PFSK-1 (cell line): ENCODE measurements around the gene BCAS1.

ENCODE experiments used
- FOXP2 ChIP-seq: optimal IDR thresholded peaks from 2 replicates; pipeline ENCODE3; 2011; ENCODE audit warnings: borderline replicate concordance, control low read depth, inconsistent platforms; ENCODE audit not compliant: insufficient read depth; ENCODE audit errors: extremely low read length, extremely low read depth
- POLR2AphosphoS5 ChIP-seq: IDR thresholded peaks from 2 replicates; pipeline ENCODE4 v1.6.1; 2012; ENCODE audit warnings: low read depth, mild to moderate bottlenecking, control low read depth, low read length, moderate library complexity
- REST ChIP-seq, 2 experiments: IDR thresholded peaks; 2 replicates each; pipeline versions ENCODE4 v1.6.1 to v1.8.0; 2011 to 2012; ENCODE audit warnings: low read depth in 2 of 2, low read length in 2 of 2, control low read depth in 1 of 2, inconsistent platforms in 1 of 2, mild to moderate bottlenecking in 1 of 2, moderate library complexity in 1 of 2; ENCODE audit not compliant: insufficient read depth in 1 of 2
- SIN3A ChIP-seq: IDR thresholded peaks from 2 replicates; pipeline ENCODE4 v1.6.1; 2012; ENCODE audit warnings: mild to moderate bottlenecking, low read length, moderate library complexity, borderline replicate concordance; ENCODE audit not compliant: insufficient read depth
- TAF1 ChIP-seq: IDR thresholded peaks from 2 replicates; pipeline ENCODE4 v1.6.1; 2012; ENCODE audit warnings: low read length, control low read depth, borderline replicate concordance; ENCODE audit not compliant: insufficient read depth

Gene BCAS1

GRCh38 chr20:54040531-54040930, 29.9 kb downstream of the BCAS1 start:
- TF ChIP-seq FOXP2 (no peak), REST (IDR thresholded peaks at IDR 0.05; ENCODE audit: insufficient read depth in 1 of 2, low read depth in 2 of 2, low read length in 2 of 2) (no peak), SIN3A (no peak), TAF1 (no peak), POLR2AphosphoS5 (no peak)

GRCh38 chr20:54038961-54039360, 31.4 kb downstream of the BCAS1 start:
- TF ChIP-seq REST (IDR thresholded peaks at IDR 0.05; ENCODE audit: insufficient read depth in 1 of 2, low read depth in 2 of 2, low read length in 2 of 2) (no peak), FOXP2 (no peak), POLR2AphosphoS5 (no peak), SIN3A (no peak), TAF1 (no peak)

GRCh38 chr20:54037525-54037924, 32.9 kb downstream of the BCAS1 start:
- TF ChIP-seq FOXP2, result no peak
- no peak for TF ChIP-seq TAF1
- TF ChIP-seq POLR2AphosphoS5, result no peak
- no peak for TF ChIP-seq SIN3A
- no peak for TF ChIP-seq REST (IDR thresholded peaks at IDR 0.05; ENCODE audit: insufficient read depth in 1 of 2, low read depth in 2 of 2, low read length in 2 of 2)

GRCh38 chr20:54029643-54030042, 40.8 kb downstream of the BCAS1 start:
- TF ChIP-seq SIN3A (no peak), TAF1 (no peak), POLR2AphosphoS5 (no peak), FOXP2 (no peak), REST (IDR thresholded peaks at IDR 0.05; ENCODE audit: insufficient read depth in 1 of 2, low read depth in 2 of 2, low read length in 2 of 2) (no peak)

GRCh38 chr20:54029176-54029575, 41.2 kb downstream of the BCAS1 start:
- TF ChIP-seq FOXP2 (no peak), REST (IDR thresholded peaks at IDR 0.05; ENCODE audit: insufficient read depth in 1 of 2, low read depth in 2 of 2, low read length in 2 of 2) (no peak), POLR2AphosphoS5 (no peak), TAF1 (no peak), SIN3A (no peak)
